ENCODE measurements around the gene MED13L. TPM values are rescaled to one million over a fixed set of nuclear protein-coding genes. Genes with fewer than 3 reads are reported as not detected.

Gene MED13L
- polyA plus RNA-seq, 1 donor (not counting 4 experiments of a cell fraction or from before 2014, with no cell fraction given), result 31.7 TPM

DNA sequence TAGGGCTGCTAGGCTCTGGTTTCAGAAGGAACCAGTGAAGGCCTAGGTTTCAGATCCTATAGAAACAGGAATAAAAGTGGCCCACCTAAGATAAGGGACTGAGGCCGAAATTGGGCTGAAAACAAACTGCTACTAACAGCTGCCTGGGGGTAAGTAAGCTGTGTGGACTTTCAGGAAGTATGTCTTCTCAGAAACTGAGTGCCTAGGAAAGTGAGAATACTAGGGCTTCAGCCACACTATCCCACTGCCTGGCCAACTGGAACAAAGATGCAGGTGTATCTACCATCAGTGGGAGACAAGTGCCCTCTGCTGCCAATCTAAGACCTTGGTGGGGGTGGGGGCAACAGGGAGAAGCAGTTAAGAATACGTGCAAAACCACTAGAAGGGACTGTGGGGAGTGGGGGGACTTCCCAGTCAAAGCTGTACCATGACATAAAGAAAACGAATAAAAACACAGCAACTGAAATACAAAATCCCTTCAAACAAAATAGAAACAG is 82.5 kb downstream of the MED13L start:
- Histone ChIP-seq H3K9me1 (ENCODE audit: control insufficient read depth, extremely low read depth, insufficient read depth, low read length) (no peaks in the 10 kb centered on the region), H3K79me2 (ENCODE audit: control insufficient read depth, insufficient read depth, low read length) (peaks cover 92% of the 10 kb centered on the region), H3K4me2 (ENCODE audit: control insufficient read depth, extremely low read depth, insufficient read depth, low read depth, low read length) (no peak overlapping the region), H4K20me1 (ENCODE audit: control insufficient read depth, extremely low read depth, insufficient read depth, low read length) (peaks cover 10% of the 10 kb centered on the region), H3K4me3 (ENCODE audit: control insufficient read depth in 2 of 3, extremely low read depth in 1 of 3, insufficient read depth in 2 of 3, low read depth in 1 of 3, low read length in 3 of 3) (no peak overlapping the region), H3K4me1 (ENCODE audit: control insufficient read depth, extremely low read depth, insufficient read depth, low read length) (no peaks in the 10 kb centered on the region), H3K27me3 (ENCODE audit: control insufficient read depth, extremely low read depth, insufficient read depth, low read length) (no peaks in the 10 kb centered on the region), H3K9ac (ENCODE audit: control insufficient read depth, extremely low read depth, insufficient read depth, low read length) (no peak overlapping the region), H3K27ac (ENCODE audit: control insufficient read depth, insufficient read depth, low read length) (no peak overlapping the region), H3K9me3 (ENCODE audit: control insufficient read depth, low read depth, low read length) (no peaks in the 10 kb centered on the region), H2AFZ (ENCODE audit: control insufficient read depth, low read length) (no peak overlapping the region), H3K36me3 (ENCODE audit: control insufficient read depth in 2 of 2, extremely low read depth in 1 of 2, insufficient read depth in 2 of 2, low read length in 2 of 2) (no peaks in the 10 kb centered on the region)
- TF ChIP-seq, protein P1, sequence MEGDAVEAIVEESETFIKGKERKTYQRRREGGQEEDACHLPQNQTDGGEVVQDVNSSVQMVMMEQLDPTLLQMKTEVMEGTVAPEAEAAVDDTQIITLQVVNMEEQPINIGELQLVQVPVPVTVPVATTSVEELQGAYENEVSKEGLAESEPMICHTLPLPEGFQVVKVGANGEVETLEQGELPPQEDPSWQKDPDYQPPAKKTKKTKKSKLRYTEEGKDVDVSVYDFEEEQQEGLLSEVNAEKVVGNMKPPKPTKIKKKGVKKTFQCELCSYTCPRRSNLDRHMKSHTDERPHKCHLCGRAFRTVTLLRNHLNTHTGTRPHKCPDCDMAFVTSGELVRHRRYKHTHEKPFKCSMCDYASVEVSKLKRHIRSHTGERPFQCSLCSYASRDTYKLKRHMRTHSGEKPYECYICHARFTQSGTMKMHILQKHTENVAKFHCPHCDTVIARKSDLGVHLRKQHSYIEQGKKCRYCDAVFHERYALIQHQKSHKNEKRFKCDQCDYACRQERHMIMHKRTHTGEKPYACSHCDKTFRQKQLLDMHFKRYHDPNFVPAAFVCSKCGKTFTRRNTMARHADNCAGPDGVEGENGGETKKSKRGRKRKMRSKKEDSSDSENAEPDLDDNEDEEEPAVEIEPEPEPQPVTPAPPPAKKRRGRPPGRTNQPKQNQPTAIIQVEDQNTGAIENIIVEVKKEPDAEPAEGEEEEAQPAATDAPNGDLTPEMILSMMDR (optimal IDR thresholded peaks at IDR 0.05 in 1 of 3, IDR thresholded peaks at IDR 0.05 in 1 of 3, conservative IDR thresholded peaks at IDR 0.05 in 1 of 3; ENCODE audit: extremely low read depth in 1 of 3, insufficient read depth in 2 of 3, low read length in 3 of 3), result no peak
- TF ChIP-seq EZH2 (IDR thresholded peaks at IDR 0.05; ENCODE audit: low read length), result no peak
- FAIRE-seq, result no peak
- dilution Hi-C loops (cut with MboI; ENCODE audit: extremely low pct_ligation_motif_present, low sequenced_read_pairs), result no loop called here
- no peak for DNase-seq (ENCODE audit: low read depth, low spot score)

DNA sequence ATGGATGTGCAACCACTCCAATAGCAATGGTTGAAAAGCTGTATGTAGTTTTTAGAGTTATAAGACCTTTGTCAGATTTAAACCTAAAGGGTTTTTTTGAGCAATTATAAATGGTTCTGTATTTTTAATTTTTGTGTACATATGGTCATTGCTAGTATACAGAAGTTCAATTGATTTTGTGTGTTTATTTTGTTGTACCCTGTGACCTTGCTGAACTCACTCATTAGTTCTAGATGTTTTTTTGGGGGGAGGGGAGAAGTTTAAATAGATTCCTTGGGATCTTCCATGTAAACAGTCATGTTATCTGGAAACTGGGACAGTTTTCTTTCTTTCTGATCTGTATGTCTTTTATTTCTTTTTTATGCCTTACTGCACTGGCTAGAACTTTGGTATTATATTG is 87.8 kb downstream of the MED13L start:
- FAIRE-seq, result no peak
- dilution Hi-C loops (cut with MboI; ENCODE audit: extremely low pct_ligation_motif_present, low sequenced_read_pairs), result no loop called here

More for the DNA sequence above, 87.8 kb downstream of the MED13L start:
- Histone ChIP-seq H3K9me3 (ENCODE audit: control insufficient read depth, low read depth, low read length) (no peaks in the 10 kb centered on the region), H3K4me2 (ENCODE audit: control insufficient read depth, extremely low read depth, insufficient read depth, low read depth, low read length) (no peak overlapping the region), H3K9ac (ENCODE audit: control insufficient read depth, extremely low read depth, insufficient read depth, low read length) (no peak overlapping the region), H3K79me2 (ENCODE audit: control insufficient read depth, insufficient read depth, low read length) (peaks cover 85% of the 10 kb centered on the region), H3K4me1 (ENCODE audit: control insufficient read depth, extremely low read depth, insufficient read depth, low read length) (peaks cover 4% of the 10 kb centered on the region), H2AFZ (ENCODE audit: control insufficient read depth, low read length) (no peak overlapping the region), H3K4me3 (ENCODE audit: control insufficient read depth in 2 of 3, extremely low read depth in 1 of 3, insufficient read depth in 2 of 3, low read depth in 1 of 3, low read length in 3 of 3) (no peak overlapping the region), H4K20me1 (ENCODE audit: control insufficient read depth, extremely low read depth, insufficient read depth, low read length) (peaks cover 5% of the 10 kb centered on the region), H3K27ac (ENCODE audit: control insufficient read depth, insufficient read depth, low read length) (no peak overlapping the region), H3K36me3 (ENCODE audit: control insufficient read depth in 2 of 2, extremely low read depth in 1 of 2, insufficient read depth in 2 of 2, low read length in 2 of 2) (no peaks in the 10 kb centered on the region), H3K27me3 (ENCODE audit: control insufficient read depth, extremely low read depth, insufficient read depth, low read length) (no peaks in the 10 kb centered on the region), H3K9me1 (ENCODE audit: control insufficient read depth, extremely low read depth, insufficient read depth, low read length) (no peaks in the 10 kb centered on the region)
- no peak for DNase-seq (ENCODE audit: low read depth, low spot score)
- TF ChIP-seq, protein P1 (optimal IDR thresholded peaks at IDR 0.05 in 1 of 3, IDR thresholded peaks at IDR 0.05 in 1 of 3, conservative IDR thresholded peaks at IDR 0.05 in 1 of 3; ENCODE audit: extremely low read depth in 1 of 3, insufficient read depth in 2 of 3, low read length in 3 of 3), result no peak

All from keratinocyte (primary cell).